Activated CD4-positive, alpha-beta T cell treated with anti-CD3 and anti-CD28 coated beads for 48 hours (primary cell): ENCODE measurements around the gene ANP32B.
"Not testable (repeated sequence)": the region's sequence is repeated elsewhere in the genome, so short reads cannot be mapped to it uniquely, and the experiment has no call there.

ENCODE experiments used
- DNase-seq: peaks from one replicate; pipeline ENCODE4 v3.0.0-alpha.2; 2020

Gene ANP32B

GRCh38 chr9:97996676-97997075, 13.5 kb downstream of the ANP32B start:
- DNase-seq = not testable (repeated sequence)

GRCh38 chr9:97997330-97998276, 14.5 kb downstream of the ANP32B start:
- DNase-seq = no peak

GRCh38 chr9:98002808-98003207, 19.7 kb downstream of the ANP32B start:
- no peak for DNase-seq

GRCh38 chr9:98006127-98006796, 23.1 kb downstream of the ANP32B start:
- no peak for DNase-seq

- peak; percentile 31 for DNase-seq
Observed at GRCh38 chr9:98007251-98007928, 24.2 kb downstream of the ANP32B start.

GRCh38 chr9:98008764-98009163, 25.6 kb downstream of the ANP32B start:
- DNase-seq = no peak

- no peak for DNase-seq
Observed at GRCh38 chr9:98009437-98009836, 26.3 kb downstream of the ANP32B start.

- no peak for DNase-seq
Observed at GRCh38 chr9:98009936-98010335, 26.8 kb downstream of the ANP32B start.

- DNase-seq = peak; percentile 39
Observed at GRCh38 chr9:98010445-98010844, 27.3 kb downstream of the ANP32B start.

GRCh38 chr9:98011122-98011521, 28.0 kb downstream of the ANP32B start:
- DNase-seq = no peak

- no peak for DNase-seq
Observed at GRCh38 chr9:98016137-98016680, 33.1 kb downstream of the ANP32B start.

GRCh38 chr9:98017306-98017705, 34.2 kb downstream of the ANP32B start:
- DNase-seq = no peak

GRCh38 chr9:98018347-98018746, 35.2 kb downstream of the ANP32B start:
- no peak for DNase-seq

- no peak for DNase-seq
Observed at GRCh38 chr9:98019098-98019497, 36.0 kb downstream of the ANP32B start.

GRCh38 chr9:98019869-98020268, 36.7 kb downstream of the ANP32B start:
- DNase-seq = not testable (repeated sequence)

GRCh38 chr9:98020476-98021145, 37.5 kb downstream of the ANP32B start:
- no peak for DNase-seq

GRCh38 chr9:98021306-98022040, 38.3 kb downstream of the ANP32B start:
- DNase-seq = no peak

- DNase-seq = no peak
Observed at GRCh38 chr9:98022447-98022846, 39.3 kb downstream of the ANP32B start.

GRCh38 chr9:98024702-98025101, 41.6 kb downstream of the ANP32B start:
- no peak for DNase-seq

- DNase-seq = no peak
Observed at GRCh38 chr9:98031169-98031568, 48.0 kb downstream of the ANP32B start.

GRCh38 chr9:98031935-98032334, 48.8 kb downstream of the ANP32B start:
- no peak for DNase-seq
